ENCODE measurements around the gene BCAS2. TPM values are rescaled to one million over a fixed set of nuclear protein-coding genes. Genes with fewer than 3 reads are reported as not detected.

Gene BCAS2
- total RNA-seq, 1 donor, result 42.3 TPM

DNA sequence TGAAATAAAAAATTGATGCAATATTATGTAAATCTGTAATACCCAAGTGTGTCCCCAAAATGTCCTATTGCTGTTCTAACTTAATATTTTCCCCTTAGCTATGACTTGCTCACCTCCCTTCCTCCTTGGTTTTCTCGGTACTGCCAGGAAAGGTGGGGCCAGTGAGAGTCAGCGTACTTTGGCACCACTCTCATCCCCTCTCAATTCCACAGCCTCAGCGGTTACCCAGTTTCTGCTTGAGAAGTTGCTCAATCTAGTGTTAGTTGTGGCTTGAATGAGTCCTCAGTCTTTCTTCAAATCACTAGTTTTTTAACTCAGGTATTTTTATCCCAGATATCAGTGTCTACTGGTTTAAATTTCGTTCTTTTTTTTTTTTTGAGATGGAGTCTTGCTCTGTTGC, 32.3 kb downstream of the BCAS2 start:
- no peak for DNase-seq (ENCODE audit: low read depth)
- no peak overlapping the region for H3K4me3 ChIP-seq (ENCODE audit: low read depth, low read length)
- TF ChIP-seq, protein P1, sequence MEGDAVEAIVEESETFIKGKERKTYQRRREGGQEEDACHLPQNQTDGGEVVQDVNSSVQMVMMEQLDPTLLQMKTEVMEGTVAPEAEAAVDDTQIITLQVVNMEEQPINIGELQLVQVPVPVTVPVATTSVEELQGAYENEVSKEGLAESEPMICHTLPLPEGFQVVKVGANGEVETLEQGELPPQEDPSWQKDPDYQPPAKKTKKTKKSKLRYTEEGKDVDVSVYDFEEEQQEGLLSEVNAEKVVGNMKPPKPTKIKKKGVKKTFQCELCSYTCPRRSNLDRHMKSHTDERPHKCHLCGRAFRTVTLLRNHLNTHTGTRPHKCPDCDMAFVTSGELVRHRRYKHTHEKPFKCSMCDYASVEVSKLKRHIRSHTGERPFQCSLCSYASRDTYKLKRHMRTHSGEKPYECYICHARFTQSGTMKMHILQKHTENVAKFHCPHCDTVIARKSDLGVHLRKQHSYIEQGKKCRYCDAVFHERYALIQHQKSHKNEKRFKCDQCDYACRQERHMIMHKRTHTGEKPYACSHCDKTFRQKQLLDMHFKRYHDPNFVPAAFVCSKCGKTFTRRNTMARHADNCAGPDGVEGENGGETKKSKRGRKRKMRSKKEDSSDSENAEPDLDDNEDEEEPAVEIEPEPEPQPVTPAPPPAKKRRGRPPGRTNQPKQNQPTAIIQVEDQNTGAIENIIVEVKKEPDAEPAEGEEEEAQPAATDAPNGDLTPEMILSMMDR (IDR thresholded peaks at IDR 0.05; ENCODE audit: insufficient read depth, low read depth, low read length), result no peak

DNA sequence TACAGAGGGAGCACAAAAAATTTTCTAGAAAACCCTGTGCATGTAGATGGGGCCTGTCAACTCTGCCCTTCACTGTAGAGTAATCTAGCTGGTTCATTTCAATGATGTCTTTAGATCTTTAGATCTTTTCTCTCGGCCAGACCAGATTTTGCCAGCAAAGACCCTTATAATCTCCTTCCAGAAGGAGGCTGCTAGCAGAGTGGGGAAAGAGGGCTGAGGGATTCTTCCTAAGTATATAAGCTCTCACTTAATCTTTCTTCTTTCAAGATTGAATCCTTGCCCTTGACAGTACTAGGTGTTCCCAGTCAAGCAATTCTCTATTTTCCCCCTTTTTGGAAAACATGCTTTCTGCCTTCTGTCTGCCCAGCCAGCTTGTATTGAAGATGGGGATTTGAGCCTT, 34.3 kb downstream of the BCAS2 start:
- H3K4me3 ChIP-seq (ENCODE audit: low read depth, low read length), result no peak overlapping the region
- no peak for DNase-seq (ENCODE audit: low read depth)
- TF ChIP-seq, protein P1 (IDR thresholded peaks at IDR 0.05; ENCODE audit: insufficient read depth, low read depth, low read length), result no peak

DNA sequence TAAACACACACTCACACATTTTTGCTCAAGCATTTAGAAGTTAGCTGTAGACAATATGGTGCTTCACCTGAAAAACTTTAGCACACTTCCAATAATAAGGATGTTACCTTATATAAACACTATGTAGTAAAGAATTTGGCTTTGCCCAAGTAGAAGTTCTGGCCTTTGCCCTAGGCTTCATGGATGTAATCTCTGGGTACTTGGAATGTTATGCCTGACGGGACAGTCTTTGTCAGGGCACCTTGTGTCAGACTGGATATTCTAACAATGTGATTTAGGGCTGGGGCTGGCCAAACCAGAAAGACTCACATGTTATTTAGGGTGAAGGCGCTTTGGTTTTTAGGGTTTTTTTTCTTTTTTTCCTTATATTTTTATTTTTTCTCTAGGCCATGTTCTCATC, 35.6 kb downstream of the BCAS2 start:
- H3K4me3 ChIP-seq (ENCODE audit: low read depth, low read length), result no peak overlapping the region
- no peak for DNase-seq (ENCODE audit: low read depth)
- TF ChIP-seq, protein P1 (IDR thresholded peaks at IDR 0.05; ENCODE audit: insufficient read depth, low read depth, low read length), result no peak

DNA sequence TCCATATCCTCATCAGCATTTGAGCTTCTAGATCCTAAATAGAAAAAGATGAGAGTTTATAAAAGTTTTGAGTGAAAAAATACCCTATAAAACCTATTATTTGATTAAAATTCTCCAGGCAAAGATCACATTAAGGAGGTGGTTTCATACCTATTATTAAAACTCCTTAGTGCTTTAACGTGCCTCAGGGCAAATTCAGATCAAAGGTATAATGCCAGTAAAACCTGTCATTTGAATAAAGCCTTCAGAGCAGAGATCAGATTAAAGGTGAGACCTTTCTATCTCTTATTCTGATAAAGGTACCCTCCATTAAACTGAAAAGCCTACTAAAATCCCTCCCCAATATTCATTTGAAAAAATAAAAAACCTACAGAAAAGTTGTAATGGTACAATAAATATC, 36.1 kb downstream of the BCAS2 start:
- no peak for DNase-seq (ENCODE audit: low read depth)
- TF ChIP-seq, protein P1 (IDR thresholded peaks at IDR 0.05; ENCODE audit: insufficient read depth, low read depth, low read length), result no peak
- no peak overlapping the region for H3K4me3 ChIP-seq (ENCODE audit: low read depth, low read length)

DNA sequence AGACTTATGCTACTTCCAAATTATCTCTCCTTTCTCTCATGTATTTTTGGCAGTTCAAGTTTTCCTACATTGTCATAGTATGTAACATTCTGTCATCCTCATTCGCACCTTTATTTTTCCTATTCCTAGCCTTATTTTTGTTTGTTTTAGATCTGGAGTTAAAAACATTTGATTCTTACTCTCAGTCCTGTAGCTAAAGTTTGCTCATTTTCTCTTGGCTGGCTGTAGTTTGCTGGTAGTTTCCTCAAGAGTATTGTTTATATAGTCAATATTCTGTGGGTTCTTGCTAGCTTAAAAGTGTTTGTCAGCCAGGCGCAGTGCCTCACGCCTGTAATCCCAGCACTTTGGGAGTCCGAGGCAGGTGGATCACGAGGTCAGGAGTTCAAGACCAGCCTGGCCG, 40.6 kb downstream of the BCAS2 start:
- DNase-seq (ENCODE audit: low read depth), result no peak
- TF ChIP-seq, protein P1 (IDR thresholded peaks at IDR 0.05; ENCODE audit: insufficient read depth, low read depth, low read length), result no peak
- H3K4me3 ChIP-seq (ENCODE audit: low read depth, low read length), result no peak overlapping the region

DNA sequence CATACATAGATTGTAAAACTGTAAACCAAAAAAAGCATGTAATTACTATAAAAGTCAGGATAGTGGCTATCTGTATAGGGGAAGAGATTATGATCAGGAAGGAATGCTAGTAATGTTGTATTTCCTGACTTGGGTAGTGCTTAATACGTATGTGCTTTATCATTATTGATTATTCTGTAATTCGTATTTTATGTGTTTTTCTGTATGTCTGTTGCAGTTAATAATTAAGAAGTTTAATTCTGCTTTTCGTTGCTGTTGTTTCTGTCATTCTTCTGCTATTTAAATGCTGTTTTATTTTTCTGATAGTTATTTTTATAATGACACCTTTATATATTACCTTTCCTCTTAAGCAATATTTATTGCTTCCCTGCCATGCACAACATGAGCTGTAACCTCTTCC, 41.1 kb downstream of the BCAS2 start:
- TF ChIP-seq, protein P1 (IDR thresholded peaks at IDR 0.05; ENCODE audit: insufficient read depth, low read depth, low read length), result no peak
- no peak overlapping the region for H3K4me3 ChIP-seq (ENCODE audit: low read depth, low read length)
- DNase-seq (ENCODE audit: low read depth), result no peak

DNA sequence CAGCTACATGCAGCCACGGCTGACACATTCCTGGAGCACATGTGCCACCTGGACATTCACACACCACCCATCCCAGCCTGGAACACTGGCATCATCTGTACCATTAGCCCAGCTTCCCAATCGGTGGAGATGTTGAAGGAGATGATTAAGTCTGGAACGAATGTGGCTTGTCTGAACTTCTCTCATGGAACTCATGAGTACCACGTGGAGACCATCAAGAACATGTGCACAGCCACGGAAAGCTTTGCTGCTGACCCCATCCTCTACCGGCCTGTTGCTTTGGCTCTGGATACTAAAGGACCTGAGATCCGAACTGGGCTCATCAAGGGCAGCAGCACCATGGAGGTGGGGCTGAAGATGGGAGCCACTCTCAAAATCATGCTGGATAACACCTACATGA, 45.4 kb downstream of the BCAS2 start:
- DNase-seq (ENCODE audit: low read depth), result no peak
- H3K4me3 ChIP-seq (ENCODE audit: low read depth, low read length), result no peak overlapping the region
- TF ChIP-seq, protein P1 (IDR thresholded peaks at IDR 0.05; ENCODE audit: insufficient read depth, low read depth, low read length), result no peak

Measured in fibroblast of villous mesenchyme (primary cell).